NCI-H526 treated with DMSO at 0.1 percent for 48 hours (cell line): ENCODE measurements around the gene CDA.

Source experiments
- DNase-seq: peaks from one replicate; lab custom pipeline; 2025; lab: John Stamatoyannopoulos, UW

CDA gene

GRCh38 chr1:20615946-20616846 lies 27.3 kb downstream of the CDA start:
- no peak for DNase-seq

DNA sequence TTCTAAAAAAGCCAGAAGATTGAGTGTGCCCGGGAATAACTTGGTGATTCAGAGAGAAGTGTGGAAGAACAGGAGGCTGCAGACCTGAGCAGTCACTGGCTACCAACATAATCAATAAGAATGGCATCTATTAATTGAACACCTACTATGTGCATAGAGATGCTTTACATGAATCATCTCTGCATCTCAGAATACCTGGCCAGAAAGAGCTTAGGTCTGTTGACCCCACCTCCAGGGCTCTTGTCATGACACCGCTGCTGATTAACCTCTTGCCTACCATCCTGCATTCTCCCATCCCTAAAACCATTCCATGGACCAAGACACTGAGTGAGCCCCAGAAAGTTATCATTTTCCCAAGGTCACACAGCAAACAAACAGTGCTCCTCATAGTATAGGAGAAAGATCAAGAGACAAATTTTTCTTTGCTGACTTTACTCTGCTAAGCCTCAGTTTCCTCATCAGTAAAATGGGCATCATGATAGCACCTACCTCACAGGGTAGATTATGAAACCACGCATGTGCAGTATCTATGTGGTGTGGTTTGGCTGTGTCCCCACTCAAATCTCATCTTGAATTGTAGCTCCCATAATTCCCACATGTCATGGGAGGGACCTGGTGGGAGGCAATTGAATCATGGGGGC lies 28.1 kb downstream of the CDA start:
- no peak for DNase-seq

- DNase-seq = no peak
These were observed 29.7 kb downstream of the CDA start for GRCh38 chr1:20618550-20618949.

DNA sequence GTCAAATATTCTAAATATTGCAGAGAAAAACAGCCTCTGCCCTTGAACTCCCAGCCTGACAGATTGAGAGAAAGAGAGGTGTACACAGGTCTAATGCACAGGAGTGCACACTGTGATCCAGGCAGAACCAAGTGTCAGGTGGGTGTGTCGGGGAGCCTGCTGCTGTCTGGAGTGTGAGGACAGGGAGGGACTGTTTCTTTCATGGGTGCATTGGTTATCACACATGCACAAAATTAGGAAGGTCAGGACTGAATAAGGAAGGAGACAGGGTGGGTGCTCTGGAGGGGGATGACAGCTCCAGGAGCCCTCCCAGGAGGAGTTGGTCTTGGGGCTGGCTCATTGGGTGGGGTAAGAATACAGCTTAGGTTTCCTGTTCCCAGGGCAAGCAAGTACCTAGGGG lies 31.1 kb downstream of the CDA start:
- no peak for DNase-seq

DNA sequence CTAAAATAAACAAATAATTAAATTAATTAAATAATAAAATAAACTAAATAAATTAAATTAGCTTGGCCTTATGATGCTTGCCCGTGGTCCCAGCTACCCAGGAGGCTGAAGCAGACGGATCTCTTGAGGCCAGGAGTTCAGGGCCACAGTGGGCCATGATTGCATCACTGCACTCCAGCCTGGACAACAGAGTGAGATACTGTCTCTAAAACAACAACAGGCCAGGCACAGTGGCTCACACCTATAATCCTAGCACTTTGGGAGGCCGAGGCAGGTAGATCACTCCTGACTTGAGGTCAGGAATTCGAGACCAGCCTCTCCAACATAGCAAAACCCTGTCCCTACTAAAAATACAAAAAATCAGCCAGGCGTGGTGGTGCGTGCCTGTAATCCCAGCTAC lies 32.1 kb downstream of the CDA start:
- DNase-seq = no peak

GRCh38 chr1:20624709-20625108 lies 35.8 kb downstream of the CDA start:
- DNase-seq = no peak

DNA sequence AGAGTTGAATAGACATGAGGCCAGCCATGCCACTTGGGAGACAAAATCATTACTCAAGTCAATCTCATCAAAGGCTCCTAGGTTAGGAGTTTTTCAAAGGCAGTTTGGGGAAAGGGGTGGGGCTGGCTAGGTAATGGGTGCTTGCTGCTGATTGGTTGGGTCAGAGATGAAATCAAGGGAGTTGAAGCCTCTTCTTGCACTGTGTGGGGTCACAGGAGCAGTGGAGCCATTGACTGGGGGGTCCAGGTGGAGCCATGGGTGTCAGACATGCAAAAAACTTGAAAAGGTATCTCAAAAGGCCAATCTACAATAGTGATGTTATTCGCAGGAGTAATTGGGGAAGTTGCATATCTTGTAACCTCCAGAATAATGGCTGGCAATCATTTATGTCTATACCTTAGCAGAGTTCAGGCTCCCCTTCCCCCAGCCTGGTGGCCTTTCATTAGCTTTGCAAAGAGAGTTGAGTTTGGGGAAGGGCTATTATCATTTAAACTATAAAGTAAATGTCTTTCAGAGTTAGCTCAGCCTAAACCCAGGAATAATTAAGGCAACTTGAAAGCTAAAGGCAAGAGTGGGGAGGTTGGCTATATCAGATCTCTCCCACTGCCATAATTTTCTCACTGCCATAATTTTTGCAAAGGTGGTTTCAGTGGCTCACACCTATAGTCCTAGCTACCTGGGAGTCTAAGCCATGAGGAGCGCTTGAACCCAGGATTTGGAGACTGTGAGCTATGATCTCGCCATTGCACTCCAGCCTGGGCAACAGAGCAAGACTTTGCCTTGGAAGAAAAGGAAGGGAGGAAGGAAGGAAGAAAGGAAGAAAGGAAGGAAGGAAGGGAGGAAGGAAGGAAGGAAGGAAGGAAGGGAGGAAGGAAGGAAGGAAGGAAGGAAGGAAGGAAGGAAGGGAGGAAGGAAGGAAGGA lies 36.5 kb downstream of the CDA start:
- no peak for DNase-seq

- DNase-seq = no peak
These were observed 37.2 kb downstream of the CDA start for GRCh38 chr1:20626098-20626427.

DNA sequence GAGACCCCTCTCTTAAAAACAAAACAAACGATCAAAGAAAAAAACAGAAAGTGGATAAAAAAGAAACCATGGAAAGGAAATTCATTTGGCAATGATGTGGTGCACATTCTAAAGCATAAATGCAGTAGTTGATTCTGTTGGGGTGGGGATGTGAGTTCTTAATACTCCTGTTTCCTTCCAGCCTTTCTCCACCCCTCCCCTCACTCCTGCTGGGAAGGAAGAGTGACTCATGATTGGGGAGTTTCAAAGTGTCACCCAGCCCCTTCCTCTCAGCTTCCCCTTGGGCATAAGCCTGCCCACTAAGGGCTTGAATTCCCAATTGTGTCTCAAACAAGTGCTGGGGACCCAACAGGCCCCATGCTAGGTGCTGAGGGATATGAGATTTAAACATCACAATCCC lies 37.6 kb downstream of the CDA start:
- DNase-seq = no peak

- DNase-seq = no peak
These were observed 41.8 kb downstream of the CDA start for GRCh38 chr1:20630729-20631128.

- DNase-seq = no peak
These were observed 43.5 kb downstream of the CDA start for GRCh38 chr1:20632386-20632785.

GRCh38 chr1:20633190-20634064 lies 44.5 kb downstream of the CDA start, which contains the start of gene PINK1:
TSS of gene PINK1 (plus strand) at chr1:20633458. CDS start at chr1:20633549, 91 bp downstream.
- peak; percentile 51 for DNase-seq

DNA sequence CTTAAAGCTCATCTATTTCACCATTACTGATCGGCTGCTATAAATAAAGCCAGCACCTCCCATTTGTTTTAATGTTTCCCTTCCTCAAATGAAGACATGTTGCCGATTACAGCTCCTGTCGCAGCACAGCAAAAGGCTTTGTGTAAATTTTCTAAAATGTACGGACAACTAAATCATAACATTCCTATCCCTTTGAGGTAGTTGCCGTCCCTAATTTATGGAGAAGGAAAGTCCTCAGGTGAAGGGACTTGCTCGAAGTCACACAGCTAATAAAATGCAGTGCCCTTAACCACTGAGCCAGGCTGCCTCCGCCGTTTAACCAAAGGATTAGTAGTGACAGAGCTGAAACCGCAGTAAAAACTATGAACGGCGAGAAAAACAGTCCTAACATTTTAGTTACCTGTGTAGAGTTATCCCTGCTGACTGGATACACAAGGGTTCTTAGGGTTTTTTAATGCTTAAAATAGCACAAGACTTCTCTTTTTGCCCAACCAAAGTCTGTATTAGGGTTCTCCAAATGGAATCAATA lies 45.2 kb downstream of the CDA start:
- no peak for DNase-seq

- no peak for DNase-seq
These were observed 45.7 kb downstream of the CDA start for GRCh38 chr1:20634594-20635084.

- no peak for DNase-seq
These were observed 48.0 kb downstream of the CDA start for GRCh38 chr1:20636785-20637347.

DNA sequence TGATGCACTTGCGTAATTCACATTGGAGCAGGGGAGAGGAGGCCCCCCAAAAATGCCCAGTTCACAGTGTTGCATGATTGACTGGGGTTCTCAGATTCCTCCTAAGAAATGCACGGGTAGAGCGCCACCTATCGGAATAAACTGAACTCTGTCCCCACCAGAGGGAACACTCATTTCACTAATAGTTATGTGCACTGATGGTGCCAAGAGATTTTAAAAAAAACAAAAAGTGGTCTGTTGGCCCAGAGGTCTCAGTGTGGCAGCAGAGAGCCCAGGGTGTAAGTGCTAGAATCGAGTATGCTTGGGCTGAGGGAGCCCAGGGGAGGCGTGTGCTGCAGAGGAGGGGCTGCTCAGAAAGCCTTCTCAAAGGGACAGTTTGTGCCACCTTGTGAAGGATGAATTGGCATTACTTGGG lies 51.3 kb downstream of the CDA start:
- DNase-seq = no peak

DNA sequence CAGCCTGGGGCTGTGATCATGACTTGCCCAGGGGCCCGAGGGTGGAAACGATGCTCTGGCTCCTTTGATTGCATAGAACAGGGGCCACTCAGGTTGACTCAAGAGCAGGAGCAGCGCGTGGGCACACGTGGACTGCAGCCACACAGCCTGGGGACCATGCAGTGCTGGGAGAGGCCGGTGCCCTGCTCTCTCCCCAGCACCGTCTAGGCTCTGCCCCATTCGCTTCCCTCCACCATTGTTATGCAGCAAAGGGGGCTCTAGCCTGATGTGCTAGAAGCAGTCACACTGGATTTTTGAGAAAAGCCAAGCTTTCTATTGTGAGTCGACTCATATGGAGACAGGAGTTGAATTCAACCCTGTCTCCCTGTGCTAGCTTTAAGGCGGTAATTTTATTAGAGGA lies 53.1 kb downstream of the CDA start:
- DNase-seq = no peak

DNA sequence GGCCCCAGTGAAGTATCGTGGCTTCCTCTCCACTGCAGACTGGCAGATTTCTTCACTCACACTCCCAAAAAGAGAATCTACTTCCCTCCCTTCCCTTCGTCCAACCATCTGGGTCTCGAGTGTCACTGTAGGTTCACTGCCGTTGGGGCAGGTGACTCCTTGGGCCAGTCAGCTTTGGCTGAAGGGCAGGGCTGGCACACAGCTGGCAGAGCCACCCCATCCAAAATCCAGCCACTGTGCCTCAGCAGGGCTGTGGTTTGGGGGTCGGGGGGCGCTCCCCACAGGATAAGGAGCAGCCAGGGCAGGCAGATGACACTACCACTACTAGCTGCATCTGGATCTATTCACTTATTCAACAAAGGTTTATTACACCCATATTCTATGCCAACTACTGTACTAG lies 54.2 kb downstream of the CDA start:
- DNase-seq = no peak

DNA sequence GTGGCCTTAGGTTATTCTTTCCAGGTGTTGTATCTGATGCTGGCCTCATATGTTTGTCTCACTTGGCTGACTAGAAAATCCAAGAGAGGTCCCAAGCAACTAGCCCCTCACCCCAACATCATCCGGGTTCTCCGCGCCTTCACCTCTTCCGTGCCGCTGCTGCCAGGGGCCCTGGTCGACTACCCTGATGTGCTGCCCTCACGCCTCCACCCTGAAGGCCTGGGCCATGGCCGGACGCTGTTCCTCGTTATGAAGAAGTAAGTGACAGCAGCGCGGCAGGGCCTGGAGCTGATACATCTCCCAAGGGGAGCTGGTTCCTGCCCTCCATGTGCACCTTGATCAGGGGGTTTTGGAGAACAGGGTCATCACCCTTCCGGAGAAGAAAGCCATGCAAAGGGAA lies 55.5 kb downstream of the CDA start:
- DNase-seq = no peak

GRCh38 chr1:20645414-20645813 lies 56.5 kb downstream of the CDA start:
- no peak for DNase-seq

DNA sequence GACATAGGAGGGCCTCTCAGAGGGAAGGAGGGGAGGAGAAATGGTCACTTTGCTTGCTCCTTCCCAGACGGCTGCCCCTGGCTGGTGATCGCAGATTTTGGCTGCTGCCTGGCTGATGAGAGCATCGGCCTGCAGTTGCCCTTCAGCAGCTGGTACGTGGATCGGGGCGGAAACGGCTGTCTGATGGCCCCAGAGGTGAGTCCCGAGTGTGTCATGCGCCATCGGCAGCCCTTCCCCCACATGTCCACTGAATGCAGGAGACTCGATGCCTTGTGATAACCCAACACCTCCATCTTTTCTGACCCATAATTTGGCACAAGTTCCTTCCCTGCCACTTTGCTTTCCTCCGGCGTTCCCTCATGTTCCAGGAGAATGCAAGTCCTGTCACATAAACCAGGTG lies 59.5 kb downstream of the CDA start:
- no peak for DNase-seq
